ENCODE data around the gene DOCK3.
"Not testable (repeated sequence)": the region's sequence is repeated elsewhere in the genome, so short reads cannot be mapped to it uniquely, and the experiment has no call there.

Gene DOCK3

GRCh38 chr3:51139616-51140015 is 464.9 kb downstream of the DOCK3 start:
- DNase-seq, result no peak

GRCh38 chr3:51141573-51141972 is 466.8 kb downstream of the DOCK3 start:
- DNase-seq, result no peak

- DNase-seq, result no peak
Measured at GRCh38 chr3:51145811-51146585, 471.3 kb downstream of the DOCK3 start.

- no peak for DNase-seq
Measured at GRCh38 chr3:51146781-51147180, 472.1 kb downstream of the DOCK3 start.

- DNase-seq, result no peak
Measured at GRCh38 chr3:51156147-51156546, 481.4 kb downstream of the DOCK3 start.

GRCh38 chr3:51163051-51163450 is 488.3 kb downstream of the DOCK3 start:
- no peak for DNase-seq

- no peak for DNase-seq
Measured at GRCh38 chr3:51173518-51174271, 499.0 kb downstream of the DOCK3 start.

GRCh38 chr3:51176923-51177322 is 502.2 kb downstream of the DOCK3 start:
- no peak for DNase-seq

- DNase-seq, result not testable (repeated sequence)
Measured at GRCh38 chr3:51186446-51186845, 511.7 kb downstream of the DOCK3 start.

GRCh38 chr3:51190199-51190598 is 515.5 kb downstream of the DOCK3 start:
- DNase-seq, result no peak

GRCh38 chr3:51190827-51191226 is 516.1 kb downstream of the DOCK3 start:
- no peak for DNase-seq

- DNase-seq, result no peak
Measured at GRCh38 chr3:51191768-51192167, 517.0 kb downstream of the DOCK3 start.

GRCh38 chr3:51198477-51198876 is 523.8 kb downstream of the DOCK3 start:
- DNase-seq, result no peak

GRCh38 chr3:51199296-51199695 is 524.6 kb downstream of the DOCK3 start:
- DNase-seq, result not testable (repeated sequence)

- DNase-seq, result no peak
Measured at GRCh38 chr3:51216291-51216690, 541.6 kb downstream of the DOCK3 start.

GRCh38 chr3:51221959-51222358 is 547.2 kb downstream of the DOCK3 start:
- no peak for DNase-seq

- no peak for DNase-seq
Measured at GRCh38 chr3:51224283-51224682, 549.6 kb downstream of the DOCK3 start.

- DNase-seq, result no peak
Measured at GRCh38 chr3:51224843-51225242, 550.1 kb downstream of the DOCK3 start.

- DNase-seq, result no peak
Measured at GRCh38 chr3:51242939-51243338, 568.2 kb downstream of the DOCK3 start.

GRCh38 chr3:51243924-51244323 is 569.2 kb downstream of the DOCK3 start:
- DNase-seq, result no peak

GRCh38 chr3:51245867-51246266 is 571.1 kb downstream of the DOCK3 start:
- DNase-seq, result no peak

GRCh38 chr3:51257870-51258269 is 583.1 kb downstream of the DOCK3 start:
- no peak for DNase-seq

GRCh38 chr3:51264166-51264565 is 589.4 kb downstream of the DOCK3 start:
- not testable (repeated sequence) for DNase-seq

- no peak for DNase-seq
Measured at GRCh38 chr3:51268132-51268531, 593.4 kb downstream of the DOCK3 start.

All from COR-L47 (cell line).